GM23248 (cell line): Measurements from ENCODE around the gene VPS35L. TPM values are rescaled to one million over a fixed set of nuclear protein-coding genes. Genes with fewer than 3 reads are reported as not detected.

Experiments used
- DNase-seq: peaks from one replicate; pipeline ENCODE4 v3.0.0-alpha.2; 2015
- H2AFZ ChIP-seq: fragments of 200-600 bp; sonication (generic); 2 replicates; pipeline ENCODE4 v1.6.1; 2016; ENCODE audit warnings: antibody characterized with exemption
- H3F3A ChIP-seq: fragments of 200-600 bp; sonication (generic); 2 replicates; pipeline ENCODE4 v1.6.1; 2016; ENCODE audit warnings: mild to moderate bottlenecking, antibody characterized with exemption, mixed run types; ENCODE audit not compliant: insufficient read depth
- H3K27ac ChIP-seq: fragments of 200-600 bp; sonication (generic); 2 replicates; pipeline ENCODE4 v1.5.1; 2016; ENCODE audit warnings: mild to moderate bottlenecking
- H3K27me3 ChIP-seq: fragments of 200-600 bp; sonication (generic); replicated peaks from 2 replicates; pipeline ENCODE4 v1.6.1; 2016; ENCODE audit warnings: mild to moderate bottlenecking; ENCODE audit not compliant: insufficient read depth
- H3K36me3 ChIP-seq: fragments of 200-600 bp; sonication (generic); 2 replicates; pipeline ENCODE4 v1.6.1; 2016; ENCODE audit warnings: low read depth, mild to moderate bottlenecking
- H3K4me1 ChIP-seq: fragments of 200-600 bp; sonication (generic); 2 replicates; pipeline ENCODE4 v1.6.1; 2016; ENCODE audit warnings: mild to moderate bottlenecking; ENCODE audit not compliant: insufficient read depth
- H3K4me2 ChIP-seq: fragments of 200-600 bp; sonication (generic); one replicate; pipeline ENCODE4 v1.6.1; 2016; ENCODE audit warnings: mild to moderate bottlenecking; ENCODE audit not compliant: unreplicated experiment
- H3K4me3 ChIP-seq: fragments of 200-600 bp; sonication (generic); 2 replicates; pipeline ENCODE4 v1.5.1; 2016; ENCODE audit warnings: mild to moderate bottlenecking
- H3K79me2 ChIP-seq: fragments of 200-600 bp; sonication (generic); 2 replicates; pipeline ENCODE4 v1.6.1; 2016; ENCODE audit warnings: mild to moderate bottlenecking; ENCODE audit not compliant: insufficient read depth
- H3K9ac ChIP-seq: fragments of 200-600 bp; sonication (generic); 2 replicates; pipeline ENCODE4 v1.6.1; 2016; ENCODE audit warnings: mild to moderate bottlenecking
- H3K9me2 ChIP-seq: fragments of 200-600 bp; sonication (generic); 2 replicates; pipeline ENCODE4 v1.6.1; 2016; ENCODE audit warnings: mixed run types, mild to moderate bottlenecking, moderate library complexity; ENCODE audit not compliant: insufficient read depth
- H3K9me3 ChIP-seq: fragments of 200-600 bp; sonication (generic); one replicate; pipeline ENCODE4 v1.6.1; 2017; ENCODE audit warnings: low read depth
- H4K20me1 ChIP-seq: fragments of 200-600 bp; sonication (generic); 2 replicates; pipeline ENCODE4 v1.6.0; 2016; ENCODE audit not compliant: insufficient read depth
- EZH2 ChIP-seq: fragments of 200-600 bp; sonication (generic); IDR thresholded peaks from 2 replicates; pipeline ENCODE4 v1.6.1; 2018; ENCODE audit warnings: antibody characterized with exemption, mild to moderate bottlenecking; ENCODE audit not compliant: insufficient read depth, poor library complexity, severe bottlenecking
- EZH2phosphoT487 ChIP-seq: fragments of 200-600 bp; sonication (generic); IDR thresholded peaks from 2 replicates; pipeline ENCODE4 v1.6.1; 2018; ENCODE audit warnings: antibody characterized with exemption, moderate library complexity, mild to moderate bottlenecking, low read depth; ENCODE audit not compliant: insufficient read depth
- WGBS, 2 experiments: methylation state at CpG; one replicate each; pipeline ENCODE4 v1.1.6; 2015 to 2017; ENCODE audit warnings: low lambda C conversion rate in 2 of 2, low coverage in 1 of 2; ENCODE audit errors: missing lambda C conversion rate in 2 of 2; 5-methylcytosine and 5-hydroxymethylcytosine counted together
- in situ Hi-C: fragments of 300-500 bp; cut with MboI; formaldehyde crosslinking; loops from 2 replicates; pipeline ENCODE4 v1.15.0; 2020
- polyA plus RNA-seq: library from polyadenylated mRNA; unstranded; fragments of >200 nt; fragmentation: Nextera tagmentation; extraction: Ambion mirVana; gene quantifications from 2 replicates; pipeline ENCODE4 v1.2.1, GENCODE V29; 2016
- total RNA-seq: library from RNA; depleted of rRNA; stranded (reverse); fragments of >200 nt; shearing (Covaris generic); gene quantifications from 2 replicates; pipeline ENCODE4 v1.2.3, GENCODE V29; 2014

VPS35L gene
- total and polyA plus RNA-seq, 2 experiments from 2014 or later, result 19.9 to 58.2 TPM

DNA sequence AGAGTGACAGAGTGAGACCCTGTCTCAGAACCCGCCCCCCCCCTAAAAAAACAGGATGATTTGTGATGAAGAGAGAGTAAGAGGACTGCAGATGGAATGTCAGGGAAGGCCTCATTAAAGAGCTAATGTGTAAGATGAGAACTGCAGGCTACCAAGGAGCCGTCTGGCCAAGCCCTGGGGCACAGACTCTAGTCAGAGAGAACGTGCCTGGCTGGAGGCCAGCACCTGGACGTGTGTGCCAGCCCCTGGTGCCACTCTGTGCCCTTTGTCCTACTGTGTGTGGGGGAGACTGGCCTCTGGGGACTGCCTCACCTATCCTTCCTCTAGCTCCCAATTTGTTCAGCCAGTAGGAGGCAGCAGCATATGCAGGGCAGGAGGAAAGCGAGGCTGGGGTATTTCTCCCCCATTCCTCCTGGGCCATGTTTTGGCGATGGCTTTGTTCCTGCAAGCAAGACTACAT is 125.4 kb downstream of the VPS35L start:
- DNase-seq, result no peak
- 78 to 88% methylated on average over 5 to 6 of the region's 6 CpGs for WGBS, 2 experiments
- Histone ChIP-seq H2AFZ (no peak overlapping the region), H3K4me1 (no peaks in the 10 kb centered on the region), H3K79me2 (no peaks in the 10 kb centered on the region), H3F3A (no peaks in the 10 kb centered on the region), H4K20me1 (no peaks in the 10 kb centered on the region), H3K9me3 (no peaks in the 10 kb centered on the region), H3K9ac (no peak overlapping the region), H3K4me3 (no peak overlapping the region), H3K4me2 (no peak overlapping the region), H3K9me2 (no peaks in the 10 kb centered on the region), H3K27ac (no peak overlapping the region), H3K27me3 (no peaks in the 10 kb centered on the region), H3K36me3 (peaks cover 8% of the 10 kb centered on the region; the same call in 1 of the 2 replicates)
- in situ Hi-C loops, result no loop called here
- TF ChIP-seq EZH2phosphoT487, result no peak

GRCh38 chr16:19681637-19682036 is 126.1 kb downstream of the VPS35L start:
- in situ Hi-C loops, result no loop called here
- no peak overlapping the region for H3K27ac ChIP-seq
- WGBS, 2 experiments, result 97 to 99% methylated on average over 12 of the region's 12 CpGs

DNA sequence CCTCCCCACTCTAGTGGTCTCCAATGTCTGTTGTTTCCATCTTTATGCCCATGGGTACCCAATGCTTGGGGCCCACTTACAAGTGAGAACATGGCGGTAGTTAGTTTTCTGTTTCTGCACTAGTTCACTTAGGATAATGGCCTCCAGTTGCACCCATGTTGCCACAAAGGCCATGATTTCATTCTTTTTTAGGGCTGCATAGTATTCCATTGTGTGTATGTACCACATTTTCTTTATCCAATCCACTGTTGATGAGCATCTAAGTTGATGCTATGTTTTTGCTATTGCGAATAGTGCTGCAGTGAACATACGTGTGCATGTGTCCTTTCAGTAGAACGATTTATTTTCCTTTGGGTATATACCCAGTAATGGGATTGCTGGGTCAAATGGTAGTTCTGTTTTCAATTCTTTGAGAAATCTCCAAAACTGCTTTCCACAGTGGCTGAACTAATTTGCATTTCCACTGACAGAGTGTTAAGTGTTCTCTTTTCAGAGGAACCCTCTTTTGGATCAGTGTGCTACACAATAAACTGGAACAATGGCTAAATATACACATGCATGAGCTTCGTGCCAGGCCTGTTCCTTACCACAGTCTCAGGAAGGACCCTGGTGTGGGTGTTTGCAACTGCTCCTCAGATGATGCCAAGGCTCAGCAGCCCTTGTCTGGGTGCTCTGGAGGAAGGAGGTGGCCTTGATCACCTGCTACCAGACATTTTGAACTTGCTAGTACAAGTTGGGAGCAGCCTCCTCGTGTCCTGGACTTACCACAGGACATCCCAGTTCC is 128.1 kb downstream of the VPS35L start:
- in situ Hi-C loops, result no loop called here
- H3K27me3 ChIP-seq, result no peaks in the 10 kb centered on the region
- no peaks in the 10 kb centered on the region for H3K9me2 ChIP-seq
- no peak overlapping the region for H3K4me3 ChIP-seq
- 97 to 98% methylated on average over 6 of the region's 6 CpGs for WGBS, 2 experiments
- no peaks in the 10 kb centered on the region for H3K79me2 ChIP-seq
- DNase-seq, result no peak
- TF ChIP-seq EZH2phosphoT487 (no peak), EZH2 (no peak)
- no peaks in the 10 kb centered on the region for H3K9me3 ChIP-seq
- H3K4me2 ChIP-seq, result no peak overlapping the region
- no peak overlapping the region for H2AFZ ChIP-seq
- no peak overlapping the region for H3K9ac ChIP-seq
- H3K36me3 ChIP-seq, result peaks cover 8% of the 10 kb centered on the region; the same call in 1 of the 2 replicates
- no peaks in the 10 kb centered on the region for H3K4me1 ChIP-seq
- H4K20me1 ChIP-seq, result no peaks in the 10 kb centered on the region
- H3K27ac ChIP-seq, result no peak overlapping the region
- H3F3A ChIP-seq, result no peaks in the 10 kb centered on the region

More at GRCh38 chr16:19681637-19682036, 126.1 kb downstream of the VPS35L start:
- Histone ChIP-seq H3K27me3 (no peaks in the 10 kb centered on the region), H3F3A (no peaks in the 10 kb centered on the region), H3K4me3 (no peak overlapping the region), H3K9me2 (no peaks in the 10 kb centered on the region), H3K9ac (no peak overlapping the region), H3K9me3 (no peaks in the 10 kb centered on the region), H3K36me3 (peaks cover 8% of the 10 kb centered on the region; the same call in 1 of the 2 replicates), H3K79me2 (no peaks in the 10 kb centered on the region), H3K4me1 (no peaks in the 10 kb centered on the region), H4K20me1 (no peaks in the 10 kb centered on the region), H2AFZ (no peak overlapping the region), H3K4me2 (no peak overlapping the region)
- TF ChIP-seq EZH2 (no peak), EZH2phosphoT487 (no peak)
- no peak for DNase-seq

DNA sequence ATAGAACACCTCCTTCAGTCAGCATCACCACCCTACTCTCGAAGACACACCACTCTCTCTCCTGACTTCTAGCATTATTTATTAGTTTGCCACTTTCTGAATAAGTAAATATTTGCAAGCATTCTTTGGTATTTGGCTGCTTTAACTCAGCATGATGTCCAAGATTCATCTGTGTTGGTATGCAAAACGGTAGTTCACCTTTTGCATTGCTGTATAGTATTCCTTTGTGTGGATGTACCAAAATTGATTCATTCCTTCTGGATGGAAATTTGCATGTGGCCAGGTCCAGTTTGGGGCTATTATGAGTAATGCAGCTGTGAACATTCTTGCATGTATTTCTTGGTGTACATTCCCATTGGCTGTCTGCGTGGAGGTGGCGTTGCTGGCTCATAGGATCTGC is 129.7 kb downstream of the VPS35L start:
- Histone ChIP-seq H3K9me3 (no peaks in the 10 kb centered on the region), H3F3A (no peaks in the 10 kb centered on the region), H3K9ac (no peak overlapping the region), H2AFZ (no peak overlapping the region), H3K9me2 (no peaks in the 10 kb centered on the region), H3K27ac (no peak overlapping the region), H3K79me2 (no peaks in the 10 kb centered on the region), H4K20me1 (no peaks in the 10 kb centered on the region), H3K36me3 (peaks cover 8% of the 10 kb centered on the region; the same call in 1 of the 2 replicates), H3K4me3 (no peak overlapping the region), H3K4me2 (no peak overlapping the region), H3K4me1 (no peaks in the 10 kb centered on the region), H3K27me3 (no peaks in the 10 kb centered on the region)
- TF ChIP-seq EZH2phosphoT487 (no peak), EZH2 (no peak)
- in situ Hi-C loops, result no loop called here
- no peak for DNase-seq
- 99% methylated on average over 4 of the region's 4 CpGs for WGBS, 2 experiments
